Endothelial cell of hepatic sinusoid (primary cell): ENCODE data around the gene NDUFAF5.
"Not testable (repeated sequence)": the region's sequence is repeated elsewhere in the genome, so short reads cannot be mapped to it uniquely, and the experiment has no call there.

Experiments used
- in situ Hi-C: cut with HindIII; loops from 2 replicates; pipeline ENCODE4 v1.10.0; 2017; ENCODE audit warnings: low sequenced_read_pairs

NDUFAF5 gene

DNA sequence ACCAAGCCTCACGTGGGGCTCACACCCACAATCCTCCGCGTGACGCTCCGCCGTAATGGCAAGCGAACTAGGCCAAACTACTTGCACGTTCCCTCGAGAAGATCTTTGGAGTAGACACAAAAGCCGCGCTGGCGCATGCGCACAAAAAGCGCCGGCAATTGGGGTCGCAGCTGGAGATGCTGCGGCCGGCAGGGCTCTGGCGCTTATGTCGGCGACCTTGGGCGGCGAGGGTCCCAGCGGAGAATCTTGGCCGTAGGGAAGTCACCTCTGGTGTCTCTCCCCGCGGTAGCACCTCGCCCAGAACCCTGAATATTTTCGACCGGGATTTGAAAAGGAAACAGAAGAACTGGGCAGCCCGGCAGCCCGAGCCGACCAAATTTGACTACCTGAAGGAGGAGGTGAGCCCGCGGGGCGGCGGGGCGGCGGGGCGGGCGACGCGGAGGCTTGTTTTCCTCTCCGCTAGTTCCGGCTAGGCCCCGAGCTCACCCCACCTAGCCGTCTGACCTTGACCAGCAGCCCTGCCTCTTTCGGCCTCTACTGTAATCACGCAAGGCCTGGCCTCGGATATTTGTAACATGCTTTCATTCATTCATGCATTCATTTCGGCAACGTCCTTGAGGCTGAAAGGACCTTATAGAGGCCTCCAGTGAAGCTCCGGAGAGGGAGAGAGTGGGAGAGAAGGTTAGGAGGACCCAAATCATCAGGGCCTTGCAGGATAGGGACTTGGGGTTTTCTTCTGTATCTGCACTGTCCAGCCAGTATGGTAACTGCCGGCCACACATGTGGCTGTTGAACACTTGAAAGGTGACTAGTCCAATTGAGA, at the start of gene NDUFAF5, which contains the start of gene ESF1:
NDUFAF5 (plus strand) TSS at position 136 of the 823 bp plus-strand sequence; CDS start at position 177, 41 bp downstream.
ESF1 (minus strand) TSS at position 27 of the 823 bp plus-strand sequence. CDS start 1,779 bp downstream, outside the sequence.
- in situ Hi-C loops, result no loop called here

GRCh38 chr20:13735826-13736225, 49.0 kb upstream of the NDUFAF5 start:
- in situ Hi-C loops, result no loop called here

- in situ Hi-C loops, result no loop called here
Measured at GRCh38 chr20:13736436-13737191, 48.2 kb upstream of the NDUFAF5 start.

DNA sequence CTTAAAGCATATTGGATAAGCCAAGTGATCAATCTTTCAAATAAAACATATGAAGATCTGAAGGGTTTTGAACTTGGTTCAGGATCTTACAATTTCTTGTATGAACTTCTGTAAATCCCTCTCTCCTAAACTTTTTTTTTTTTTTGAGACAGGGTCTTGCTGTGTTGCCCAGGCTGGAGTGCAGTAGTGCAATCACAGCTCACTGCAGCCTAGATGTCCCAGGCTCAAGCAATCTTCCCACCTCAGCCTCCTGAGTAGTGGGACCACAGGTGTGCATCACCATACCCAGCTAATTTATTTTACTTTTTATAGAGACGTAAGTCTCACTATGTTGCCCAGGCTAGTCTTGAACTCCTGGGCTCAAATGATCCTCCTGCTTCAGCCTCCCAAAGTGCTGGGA, 46.6 kb upstream of the NDUFAF5 start:
- in situ Hi-C loops, result not testable (repeated sequence)

GRCh38 chr20:13739731-13740649, 44.8 kb upstream of the NDUFAF5 start:
- in situ Hi-C loops, result no loop called here

DNA sequence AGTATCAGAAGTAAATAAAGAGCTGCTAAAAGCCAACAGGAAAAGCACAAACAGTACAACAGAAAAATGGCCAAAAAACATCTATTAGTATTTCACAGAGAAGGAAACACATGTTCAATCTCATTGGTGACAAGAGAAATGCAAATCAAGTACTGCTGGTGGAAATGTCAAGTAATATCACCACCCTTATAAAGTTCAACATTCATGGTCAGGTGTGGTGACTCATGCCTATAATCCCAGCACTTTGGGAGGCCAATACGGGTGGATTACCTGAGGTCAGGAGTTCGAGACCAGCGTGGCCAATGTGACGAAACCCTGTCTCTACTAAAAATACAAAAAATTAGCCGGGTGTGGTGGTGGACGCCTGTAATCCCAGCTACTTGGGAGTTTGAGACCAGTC, 42.9 kb upstream of the NDUFAF5 start:
- in situ Hi-C loops, result no loop called here

DNA sequence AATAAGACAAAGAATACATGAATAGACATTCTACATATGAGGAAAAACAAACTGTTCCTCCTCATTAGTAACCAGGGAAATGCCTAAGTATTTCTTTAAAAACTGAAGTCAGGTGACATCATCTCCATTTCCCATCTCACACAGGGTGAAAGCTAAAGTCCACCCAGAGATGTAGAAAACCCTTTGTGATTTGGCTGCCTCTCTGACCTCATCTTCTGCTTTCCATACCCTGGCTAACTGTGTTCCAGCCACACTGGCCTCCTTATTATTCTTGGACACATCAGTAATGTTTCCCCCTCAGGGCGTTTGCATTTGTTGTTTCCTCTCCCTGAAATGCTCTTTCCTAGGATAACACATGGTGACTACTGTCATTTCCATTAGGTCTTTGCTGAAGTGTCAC, 40.5 kb upstream of the NDUFAF5 start:
- in situ Hi-C loops, result no loop called here

GRCh38 chr20:13745784-13746183, 39.0 kb upstream of the NDUFAF5 start:
- in situ Hi-C loops, result no loop called here

DNA sequence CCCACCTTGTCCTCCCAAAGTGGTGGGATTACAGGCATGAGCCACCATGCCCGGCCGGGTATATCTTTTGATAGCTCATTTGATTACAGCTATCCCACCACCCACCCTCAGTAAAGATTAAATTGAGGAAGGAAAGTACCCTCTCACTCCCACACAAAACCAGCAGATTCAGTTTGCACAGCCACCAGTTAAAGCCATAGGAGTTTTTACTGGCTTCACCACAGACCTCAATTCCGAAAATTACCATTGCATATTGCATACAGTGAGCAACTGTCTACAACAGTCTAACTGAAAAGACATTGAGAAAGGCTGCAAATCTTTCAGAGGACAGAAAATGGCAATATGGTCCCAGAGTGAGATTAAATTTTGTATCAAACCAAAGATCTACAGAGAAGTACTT, 35.0 kb upstream of the NDUFAF5 start:
- in situ Hi-C loops, result no loop called here

- in situ Hi-C loops, result no loop called here
Measured at GRCh38 chr20:13753436-13754036, 31.3 kb upstream of the NDUFAF5 start.

DNA sequence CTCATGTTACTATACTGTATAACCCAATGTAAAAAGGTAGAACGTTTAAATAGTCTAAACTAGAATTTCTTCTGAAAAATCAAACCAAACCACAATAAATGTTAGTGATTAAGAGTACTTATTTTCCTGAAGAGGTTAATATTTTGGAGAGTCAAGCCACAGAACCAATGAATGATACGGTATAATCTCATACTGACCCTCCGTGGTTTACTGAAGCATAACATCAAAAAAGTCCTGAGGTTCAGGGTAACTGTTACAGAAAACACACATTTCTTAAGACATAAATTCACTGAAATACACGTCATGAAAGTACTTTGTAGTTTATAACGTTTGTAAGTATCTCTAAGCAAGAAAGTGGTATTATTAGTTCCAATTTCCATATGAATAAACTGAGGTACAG, 29.0 kb upstream of the NDUFAF5 start:
- in situ Hi-C loops, result no loop called here

DNA sequence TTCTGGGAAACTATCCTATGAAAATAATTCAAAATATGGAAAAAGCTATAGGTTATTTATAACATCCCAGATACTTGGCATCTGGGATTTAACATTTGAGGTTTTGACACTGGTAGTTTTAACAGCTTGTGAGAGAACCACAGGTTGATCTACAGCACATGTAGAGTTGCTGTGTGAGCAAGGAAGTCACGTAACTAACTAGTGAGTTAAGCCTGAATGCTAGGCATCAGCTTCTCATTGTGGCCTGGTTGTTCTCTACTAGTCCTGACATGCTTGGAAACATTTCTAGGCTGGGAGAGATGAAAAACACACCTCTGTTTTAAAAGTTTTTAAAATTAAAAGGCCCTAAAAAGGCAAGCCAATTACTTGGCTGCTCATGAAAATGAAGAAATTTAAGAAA, 28.3 kb upstream of the NDUFAF5 start:
- in situ Hi-C loops, result no loop called here

DNA sequence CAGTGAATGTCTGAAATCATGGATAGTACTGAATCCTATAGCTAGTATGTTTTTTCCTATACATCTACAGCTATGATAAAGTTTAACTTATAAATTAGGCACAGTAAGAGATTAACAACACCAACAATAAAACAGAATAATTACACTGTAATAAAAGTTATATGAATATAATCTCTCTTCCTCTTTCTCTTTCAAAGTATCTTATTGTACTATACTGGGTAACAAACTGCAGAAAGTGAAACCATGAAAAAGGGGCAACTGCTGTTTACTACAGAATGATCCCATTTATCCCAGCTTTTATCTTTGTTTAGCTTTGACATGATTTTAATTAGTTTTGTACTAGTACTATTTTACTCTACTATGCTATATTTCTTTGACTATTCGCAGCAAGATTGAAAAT, 25.9 kb upstream of the NDUFAF5 start:
- in situ Hi-C loops, result no loop called here

GRCh38 chr20:13760451-13760946, 24.3 kb upstream of the NDUFAF5 start:
- in situ Hi-C loops, result not testable (repeated sequence)

DNA sequence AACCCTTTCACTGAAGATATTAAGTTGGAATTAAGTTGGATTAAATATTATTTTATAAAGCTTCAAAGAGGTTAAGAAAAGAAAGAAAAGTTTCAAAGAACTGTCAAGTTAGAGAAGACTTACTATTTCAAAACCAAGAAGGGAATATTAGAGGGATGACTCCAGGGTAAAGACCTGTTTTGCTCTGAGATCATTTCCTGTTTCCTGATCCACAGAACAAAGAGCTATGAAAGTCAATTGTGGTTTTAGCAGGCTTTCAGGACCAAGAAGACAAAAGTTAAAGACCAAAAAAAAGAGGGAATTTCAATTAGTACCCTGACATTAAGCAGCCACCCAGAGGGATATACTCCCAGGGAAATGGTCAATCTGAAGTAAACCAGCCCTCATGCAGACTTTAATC, 19.5 kb upstream of the NDUFAF5 start:
- in situ Hi-C loops, result no loop called here

- in situ Hi-C loops, result no loop called here
Measured at GRCh38 chr20:13765868-13766416, 18.9 kb upstream of the NDUFAF5 start.

DNA sequence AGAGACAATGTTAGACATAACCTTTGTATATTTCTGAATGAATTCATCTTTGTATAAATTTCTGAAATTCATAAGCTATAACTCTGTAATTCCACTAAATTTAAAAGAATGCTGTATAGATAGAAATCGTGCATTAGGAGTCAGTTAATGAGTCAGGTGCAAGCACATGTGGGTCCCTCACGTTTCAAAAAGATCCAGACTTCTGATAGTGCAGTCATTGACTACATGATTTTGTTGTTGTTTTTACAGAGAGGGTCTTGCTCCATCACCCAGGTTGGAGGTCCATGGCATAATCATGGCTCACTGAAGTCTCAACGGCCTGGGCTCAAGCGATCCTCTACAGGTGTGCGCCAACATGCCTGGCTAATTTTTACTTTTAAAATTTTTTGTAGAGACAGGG, 14.7 kb upstream of the NDUFAF5 start:
- in situ Hi-C loops, result no loop called here

DNA sequence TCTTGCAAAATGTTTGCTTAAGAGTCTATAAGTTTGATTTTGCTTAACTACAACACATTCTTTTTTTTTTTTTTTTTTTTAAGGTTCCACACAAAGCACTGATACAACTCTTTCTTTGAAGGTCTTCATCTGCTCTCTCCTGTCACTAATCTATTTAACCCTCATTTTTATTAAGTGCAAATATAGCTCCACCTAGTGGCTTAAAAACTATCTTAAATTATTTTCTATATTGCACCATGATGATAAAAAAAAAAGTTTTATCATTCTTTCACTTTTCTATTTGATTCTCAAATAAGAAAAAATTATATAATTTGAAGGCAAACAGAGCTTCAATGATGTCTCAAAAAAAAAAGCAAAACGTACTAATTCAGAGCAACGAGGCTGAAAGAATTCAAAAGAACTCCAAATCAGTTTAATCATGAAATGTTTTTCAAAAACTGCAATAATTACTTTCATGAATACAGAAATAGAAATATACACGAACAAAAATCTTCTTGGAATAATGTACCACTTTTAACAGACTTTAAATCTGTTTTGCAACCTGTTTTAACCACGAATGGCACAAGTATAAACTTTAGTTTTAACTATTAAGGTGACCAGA, 12.9 kb upstream of the NDUFAF5 start:
- in situ Hi-C loops, result no loop called here

- in situ Hi-C loops, result no loop called here
Measured at GRCh38 chr20:13772529-13772928, 12.3 kb upstream of the NDUFAF5 start.

- in situ Hi-C loops, result no loop called here
Measured at GRCh38 chr20:13775867-13776266, 9.0 kb upstream of the NDUFAF5 start.
